Glutamatergic neuron (in vitro differentiated cells): ENCODE results near the gene PTER. TPM values are rescaled to one million over a fixed set of nuclear protein-coding genes. Genes with fewer than 3 reads are reported as not detected.

Experiments used
- DNase-seq: peaks from one replicate; pipeline ENCODE4 v3.0.0; 2022
- H3K27ac Mint-ChIP-seq: one replicate; pipeline ENCODE4 v1.8.0; 2020; ENCODE audit warnings: mild to moderate bottlenecking, mixed read lengths, inconsistent platforms; ENCODE audit not compliant: unreplicated experiment
- H3K27me3 Mint-ChIP-seq: one replicate; pipeline ENCODE4 v1.8.0; 2020; ENCODE audit warnings: mild to moderate bottlenecking, moderate library complexity, mixed read lengths, inconsistent platforms; ENCODE audit not compliant: unreplicated experiment
- H3K36me3 Mint-ChIP-seq: one replicate; pipeline ENCODE4 v1.8.0; 2020; ENCODE audit warnings: mild to moderate bottlenecking, mixed read lengths, inconsistent platforms; ENCODE audit not compliant: unreplicated experiment
- H3K4me1 Mint-ChIP-seq: one replicate; pipeline ENCODE4 v1.8.0; 2020; ENCODE audit warnings: mild to moderate bottlenecking, low read depth, mixed read lengths, inconsistent platforms; ENCODE audit not compliant: unreplicated experiment
- H3K4me3 Mint-ChIP-seq: one replicate; pipeline ENCODE4 v1.8.0; 2020; ENCODE audit warnings: mild to moderate bottlenecking, mixed read lengths, inconsistent platforms; ENCODE audit not compliant: unreplicated experiment
- H3K9me3 Mint-ChIP-seq: one replicate; pipeline ENCODE4 v1.8.0; 2020; ENCODE audit warnings: mild to moderate bottlenecking, moderate library complexity, mixed read lengths, inconsistent platforms; ENCODE audit not compliant: unreplicated experiment
- CTCF ChIP-seq: fragments of 200-600 bp; sonication (generic); IDR thresholded peaks from one replicate; pipeline ENCODE4 v1.5.0; 2021; ENCODE audit not compliant: partially characterized antibody, unreplicated experiment
- total RNA-seq: library from RNA; stranded (reverse); fragmentation: NEBNext Ultra II Directional; extraction: Animal tissue kit (Norgen Biotek cat#: 25700); gene quantifications from one replicate; pipeline ENCODE4 v1.2.1, GENCODE V29; 2021; ENCODE audit not compliant: unreplicated experiment

The PTER gene
- total RNA-seq, 1 donor from 2014 or later = 1.3 TPM

- no peak for TF ChIP-seq CTCF
- H3K4me1 Mint-ChIP-seq = peaks cover 2% of the 10 kb centered on the region
- no peak overlapping the region for H3K4me3 Mint-ChIP-seq
- H3K27ac Mint-ChIP-seq = no peak overlapping the region
- H3K27me3 Mint-ChIP-seq = no peaks in the 10 kb centered on the region
- H3K36me3 Mint-ChIP-seq = no peaks in the 10 kb centered on the region
- no peak for DNase-seq
- H3K9me3 Mint-ChIP-seq = no peaks in the 10 kb centered on the region
Observed at GRCh38 chr10:16459423-16459939, 22.7 kb downstream of the PTER start.

- no peaks in the 10 kb centered on the region for H3K9me3 Mint-ChIP-seq
Observed at GRCh38 chr10:16466001-16466400, 29.2 kb downstream of the PTER start.

GRCh38 chr10:16470747-16471146 is 33.9 kb downstream of the PTER start:
- Mint-ChIP-seq H3K27me3 (no peaks in the 10 kb centered on the region), H3K9me3 (no peaks in the 10 kb centered on the region), H3K27ac (no peak overlapping the region), H3K36me3 (no peaks in the 10 kb centered on the region), H3K4me1 (no peaks in the 10 kb centered on the region), H3K4me3 (no peak overlapping the region)
- no peak for TF ChIP-seq CTCF
- DNase-seq = no peak

More at GRCh38 chr10:16466001-16466400, 29.2 kb downstream of the PTER start:
- TF ChIP-seq CTCF = no peak
- no peak overlapping the region for H3K27ac Mint-ChIP-seq
- no peaks in the 10 kb centered on the region for H3K27me3 Mint-ChIP-seq
- H3K4me3 Mint-ChIP-seq = no peak overlapping the region
- no peaks in the 10 kb centered on the region for H3K4me1 Mint-ChIP-seq
- H3K36me3 Mint-ChIP-seq = no peaks in the 10 kb centered on the region
- no peak for DNase-seq

GRCh38 chr10:16472828-16473227 is 36.0 kb downstream of the PTER start:
- H3K4me3 Mint-ChIP-seq = no peak overlapping the region
- no peaks in the 10 kb centered on the region for H3K27me3 Mint-ChIP-seq
- no peaks in the 10 kb centered on the region for H3K36me3 Mint-ChIP-seq
- no peaks in the 10 kb centered on the region for H3K4me1 Mint-ChIP-seq
- H3K9me3 Mint-ChIP-seq = no peaks in the 10 kb centered on the region
- H3K27ac Mint-ChIP-seq = no peak overlapping the region
- no peak for DNase-seq
- no peak for TF ChIP-seq CTCF

GRCh38 chr10:16477757-16478156 is 40.9 kb downstream of the PTER start:
- Mint-ChIP-seq H3K9me3 (no peaks in the 10 kb centered on the region), H3K27ac (no peak overlapping the region), H3K27me3 (no peaks in the 10 kb centered on the region), H3K36me3 (no peaks in the 10 kb centered on the region), H3K4me3 (no peak overlapping the region), H3K4me1 (peaks cover 12% of the 10 kb centered on the region)
- no peak for DNase-seq
- no peak for TF ChIP-seq CTCF
